WERI-Rb-1 (cell line): ENCODE results near the gene NKAIN4.
A peak's percentile ranks its signal among the peaks of the same experiment; 100 is the strongest.

Experiments used
- DNase-seq: peaks from one replicate; pipeline ENCODE4 v3.0.0-alpha.2; 2020
- H3K27ac ChIP-seq: fragments of 250-450 bp; sonication (Bioruptor Pico); 2 replicates; pipeline ENCODE4 v1.5.1; 2020; ENCODE audit warnings: mild to moderate bottlenecking, moderate library complexity
- H3K27me3 ChIP-seq: fragments of 250-450 bp; sonication (Bioruptor Pico); 2 replicates; pipeline ENCODE4 v1.5.1; 2021; ENCODE audit warnings: mild to moderate bottlenecking, low read depth, moderate library complexity; ENCODE audit not compliant: insufficient read depth, severe bottlenecking
- H3K36me3 ChIP-seq: fragments of 250-450 bp; sonication (Bioruptor Pico); 2 replicates; pipeline ENCODE4 v1.5.1; 2020; ENCODE audit warnings: mild to moderate bottlenecking, moderate library complexity
- H3K4me3 ChIP-seq: 2 replicates; pipeline ENCODE4 v1.5.1; 2011; ENCODE audit warnings: low read depth, mild to moderate bottlenecking, control low read depth, low read length
- H3K9me3 ChIP-seq: fragments of 250-450 bp; sonication (Bioruptor Pico); 2 replicates; pipeline ENCODE4 v1.5.1; 2021; ENCODE audit warnings: mild to moderate bottlenecking, moderate library complexity; ENCODE audit not compliant: severe bottlenecking
- TF ChIP-seq, protein P1 (sequence below): IDR thresholded peaks from 2 replicates; pipeline ENCODE4 v1.5.1; 2011; ENCODE audit warnings: low read depth, mild to moderate bottlenecking, control low read depth, inconsistent platforms, low read length

Gene NKAIN4

DNA sequence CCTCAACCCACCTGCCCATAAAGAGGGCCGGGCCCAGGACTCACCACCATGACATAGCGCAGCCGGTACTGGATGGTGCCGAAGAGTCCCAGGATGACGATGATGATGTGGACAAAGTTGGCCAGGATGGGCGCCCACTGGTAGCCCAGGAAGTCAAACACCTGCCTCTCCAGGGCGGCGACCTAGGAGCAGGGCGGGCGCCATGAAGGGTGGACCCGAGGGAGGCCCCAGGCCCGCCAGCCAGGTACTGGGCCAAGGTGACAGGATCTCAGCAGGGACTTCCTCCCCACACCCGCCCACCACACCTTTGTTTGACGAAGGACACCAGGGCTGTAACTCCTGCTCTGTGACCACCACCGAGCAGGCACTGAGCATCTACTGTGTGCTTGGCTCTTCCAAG lies 4.4 kb downstream of the NKAIN4 start:
- no peaks in the 10 kb centered on the region for H3K36me3 ChIP-seq
- DNase-seq: no peak
- TF ChIP-seq, protein P1, sequence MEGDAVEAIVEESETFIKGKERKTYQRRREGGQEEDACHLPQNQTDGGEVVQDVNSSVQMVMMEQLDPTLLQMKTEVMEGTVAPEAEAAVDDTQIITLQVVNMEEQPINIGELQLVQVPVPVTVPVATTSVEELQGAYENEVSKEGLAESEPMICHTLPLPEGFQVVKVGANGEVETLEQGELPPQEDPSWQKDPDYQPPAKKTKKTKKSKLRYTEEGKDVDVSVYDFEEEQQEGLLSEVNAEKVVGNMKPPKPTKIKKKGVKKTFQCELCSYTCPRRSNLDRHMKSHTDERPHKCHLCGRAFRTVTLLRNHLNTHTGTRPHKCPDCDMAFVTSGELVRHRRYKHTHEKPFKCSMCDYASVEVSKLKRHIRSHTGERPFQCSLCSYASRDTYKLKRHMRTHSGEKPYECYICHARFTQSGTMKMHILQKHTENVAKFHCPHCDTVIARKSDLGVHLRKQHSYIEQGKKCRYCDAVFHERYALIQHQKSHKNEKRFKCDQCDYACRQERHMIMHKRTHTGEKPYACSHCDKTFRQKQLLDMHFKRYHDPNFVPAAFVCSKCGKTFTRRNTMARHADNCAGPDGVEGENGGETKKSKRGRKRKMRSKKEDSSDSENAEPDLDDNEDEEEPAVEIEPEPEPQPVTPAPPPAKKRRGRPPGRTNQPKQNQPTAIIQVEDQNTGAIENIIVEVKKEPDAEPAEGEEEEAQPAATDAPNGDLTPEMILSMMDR: no peak
- H3K9me3 ChIP-seq: no peaks in the 10 kb centered on the region
- peaks cover 10% of the 10 kb centered on the region for H3K27me3 ChIP-seq
- no peak overlapping the region for H3K27ac ChIP-seq
- no peak overlapping the region for H3K4me3 ChIP-seq

- TF ChIP-seq, protein P1: no peak
- no peaks in the 10 kb centered on the region for H3K36me3 ChIP-seq
- no peak for DNase-seq
- no peak overlapping the region for H3K4me3 ChIP-seq
- no peaks in the 10 kb centered on the region for H3K9me3 ChIP-seq
- peaks cover 10% of the 10 kb centered on the region for H3K27me3 ChIP-seq
- H3K27ac ChIP-seq: no peak overlapping the region
These were observed 5.2 kb downstream of the NKAIN4 start for GRCh38 chr20:63248835-63249591.

DNA sequence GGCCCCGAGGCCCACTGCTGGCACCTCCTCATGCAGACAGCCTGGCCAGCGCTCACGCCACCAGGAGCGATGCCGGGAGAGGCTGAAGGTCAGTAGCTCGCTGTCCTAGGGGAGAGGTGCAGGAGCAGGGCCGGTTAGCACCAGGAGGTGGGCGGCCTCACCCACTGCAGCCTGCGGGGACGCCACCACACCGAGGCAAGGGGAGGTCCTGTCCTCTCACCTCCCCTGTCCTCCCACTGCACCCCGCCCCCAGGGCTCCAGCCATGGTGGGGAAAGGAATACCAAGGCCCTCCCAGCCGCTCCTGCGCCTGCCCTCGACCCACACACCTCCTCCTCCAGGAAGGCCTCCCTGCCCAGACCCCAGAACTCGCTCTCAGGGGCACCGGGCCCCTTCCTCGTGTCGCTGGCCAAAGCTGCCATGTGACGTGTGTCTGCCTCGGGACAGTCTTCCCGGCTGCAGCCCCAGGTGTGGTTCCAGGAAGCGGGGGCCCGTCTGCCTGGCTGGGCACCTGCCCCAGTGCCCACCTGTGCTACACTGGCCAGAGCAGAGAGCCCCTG lies 6.5 kb downstream of the NKAIN4 start:
- DNase-seq: no peak
- peak overlapping the region; percentile 27; the same call in 1 of the 2 replicates for H3K27ac ChIP-seq
- no peak overlapping the region for H3K4me3 ChIP-seq
- TF ChIP-seq, protein P1: no peak
- no peaks in the 10 kb centered on the region for H3K36me3 ChIP-seq
- peaks cover 2% of the 10 kb centered on the region for H3K27me3 ChIP-seq
- no peaks in the 10 kb centered on the region for H3K9me3 ChIP-seq

DNA sequence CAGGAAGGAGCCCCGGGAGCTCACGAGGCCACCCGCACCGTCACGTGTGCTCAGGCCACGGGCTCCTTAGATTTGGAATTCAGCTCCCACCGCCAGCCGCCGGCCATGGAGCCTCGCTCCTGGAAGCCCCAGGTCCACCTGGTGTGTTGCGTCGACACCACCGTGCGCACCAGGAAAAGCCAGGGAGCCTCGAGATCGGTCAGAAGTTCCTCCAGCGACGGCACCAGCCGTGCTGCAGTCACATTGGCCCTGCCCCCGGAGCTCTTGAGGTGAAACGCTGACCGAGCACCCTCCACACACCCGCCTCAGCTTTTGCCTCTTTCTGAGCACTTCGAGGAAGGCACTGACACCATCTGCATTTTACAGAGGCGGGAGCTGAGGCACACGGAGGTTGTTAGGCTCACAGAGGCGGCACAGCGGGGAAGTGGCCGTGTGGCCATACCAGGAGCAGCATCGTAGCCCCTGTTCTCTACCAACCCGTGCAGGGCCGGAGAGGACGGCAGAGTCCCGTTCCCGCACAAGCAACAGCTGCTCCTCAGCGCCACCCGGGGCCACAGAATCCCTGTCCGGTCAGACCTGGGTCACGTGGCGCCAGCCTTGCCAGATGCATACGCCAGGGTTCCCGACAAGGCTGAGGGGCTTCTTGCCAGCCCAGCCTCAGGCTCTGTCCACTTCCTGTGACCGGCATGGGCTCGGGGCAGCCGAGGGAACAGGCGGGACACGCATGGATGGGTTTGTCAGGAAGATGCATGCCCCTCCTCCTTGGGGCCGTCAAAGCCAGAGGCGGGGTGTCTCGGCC lies 7.6 kb downstream of the NKAIN4 start:
- no peaks in the 10 kb centered on the region for H3K27me3 ChIP-seq
- no peaks in the 10 kb centered on the region for H3K9me3 ChIP-seq

DNA sequence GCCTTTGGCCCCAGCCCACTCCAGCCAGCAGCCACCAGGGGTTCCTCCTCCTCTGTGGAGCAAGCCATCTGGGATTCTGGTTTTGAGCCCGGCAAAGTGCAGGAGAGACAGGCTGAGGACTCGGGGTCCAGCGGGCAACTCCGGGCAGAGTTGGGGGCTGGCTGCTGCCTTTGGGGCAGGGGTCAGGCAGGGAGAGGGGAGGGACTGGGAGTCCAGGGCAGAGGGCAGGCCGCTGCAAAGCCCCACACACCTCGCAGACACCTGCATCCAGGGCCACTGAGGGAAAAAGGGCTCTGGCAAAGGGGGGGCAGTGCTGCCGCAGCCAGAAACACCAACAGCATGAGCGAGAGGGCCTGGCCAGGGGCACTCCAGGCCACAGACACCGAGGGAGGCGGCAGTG lies 9.8 kb downstream of the NKAIN4 start:
- DNase-seq: no peak
- TF ChIP-seq, protein P1: no peak
- Histone ChIP-seq H3K4me3 (no peak overlapping the region), H3K36me3 (no peaks in the 10 kb centered on the region), H3K9me3 (no peaks in the 10 kb centered on the region), H3K27me3 (no peaks in the 10 kb centered on the region), H3K27ac (no peak overlapping the region)

More for the DNA sequence above, 7.6 kb downstream of the NKAIN4 start:
- Histone ChIP-seq H3K27ac (peak overlapping the region; percentile 27), H3K36me3 (no peaks in the 10 kb centered on the region), H3K4me3 (no peak overlapping the region)
- peak; percentile 82 for DNase-seq
- TF ChIP-seq, protein P1: 0 out of 2 replicates have a peak, but pooled peaks have one; percentile 13
